Kidney capillary endothelial cell (primary cell): ENCODE data around the gene SKIDA1.

Experiments used
- DNase-seq: peaks from one replicate; pipeline ENCODE4 v3.0.0-alpha.2; 2018; ENCODE audit warnings: low spot score

The SKIDA1 gene

DNA sequence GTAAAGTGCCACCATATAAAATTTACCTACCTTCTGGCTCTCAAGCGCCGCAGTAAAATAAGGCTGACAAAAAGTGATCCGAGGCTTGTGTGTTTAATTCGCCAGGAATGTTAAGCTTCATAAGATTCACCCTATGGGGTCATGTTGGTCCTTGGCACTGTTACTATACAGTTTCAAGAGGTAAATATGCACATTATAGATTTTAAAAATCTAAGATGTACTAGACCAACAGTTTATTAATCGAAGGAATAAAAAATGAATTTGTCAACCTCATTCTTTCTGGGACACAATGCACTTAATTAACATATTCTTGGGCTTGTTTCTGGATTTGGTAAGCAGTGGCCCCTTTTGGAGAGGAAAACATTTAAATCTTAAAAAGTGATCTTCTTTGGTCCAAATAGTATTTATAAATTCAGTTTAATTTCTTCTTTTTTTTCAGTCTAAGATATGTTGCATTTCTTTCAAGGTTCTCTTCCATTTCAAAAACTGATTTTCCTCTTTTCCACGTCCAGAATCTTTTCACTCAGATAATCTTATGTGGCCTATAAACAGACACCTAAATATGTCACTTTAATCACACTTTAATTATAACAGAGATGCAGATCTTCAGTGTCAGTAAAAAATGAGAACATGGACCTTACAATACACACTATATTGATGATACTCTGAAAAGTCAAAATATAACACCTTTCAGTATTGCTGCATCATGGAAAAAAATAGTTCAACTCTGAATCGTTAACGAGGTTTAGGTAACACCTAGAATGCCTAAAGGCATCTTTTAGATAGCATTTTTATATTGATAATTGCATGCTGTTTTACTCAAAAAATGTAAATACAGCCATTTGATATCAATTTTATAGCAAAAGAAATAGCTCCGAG is 3.8 kb upstream of the SKIDA1 start:
- no peak for DNase-seq

DNA sequence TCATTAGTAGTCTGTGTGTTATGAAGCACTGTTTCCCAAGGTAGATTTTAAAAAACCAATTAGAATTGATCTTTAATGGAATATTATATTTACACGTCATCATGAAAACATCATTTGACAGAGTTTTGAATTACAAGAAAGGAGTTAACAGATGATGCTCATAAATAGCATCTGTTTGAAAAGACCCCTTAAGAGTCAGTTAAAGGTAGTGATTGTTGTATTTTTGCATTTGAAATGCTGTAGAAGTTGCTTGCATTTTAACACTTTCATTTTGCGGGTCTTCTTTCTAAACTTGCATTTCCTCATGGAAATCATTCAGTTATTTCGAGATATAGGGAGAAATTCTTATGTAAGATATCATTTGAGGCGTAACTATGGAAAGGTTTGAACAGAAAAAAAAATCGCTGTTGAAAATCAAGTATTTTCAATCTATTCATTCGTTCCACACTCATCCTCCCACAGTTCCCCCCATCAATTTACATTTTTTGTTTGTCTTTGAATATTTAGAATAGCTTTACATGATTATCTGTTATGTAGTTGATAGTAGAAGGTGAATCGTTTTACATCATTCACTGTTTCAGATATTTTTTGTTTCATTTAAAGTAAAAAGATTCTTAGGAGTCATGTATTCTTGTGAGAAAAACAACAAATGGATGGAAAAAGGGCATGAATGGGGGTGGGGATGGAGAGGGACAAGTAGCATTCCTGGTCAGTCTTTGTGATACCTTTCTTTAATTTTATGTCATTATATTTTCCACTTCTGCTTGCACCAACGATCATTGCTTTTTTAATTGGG is 3.0 kb upstream of the SKIDA1 start:
- no peak for DNase-seq

DNA sequence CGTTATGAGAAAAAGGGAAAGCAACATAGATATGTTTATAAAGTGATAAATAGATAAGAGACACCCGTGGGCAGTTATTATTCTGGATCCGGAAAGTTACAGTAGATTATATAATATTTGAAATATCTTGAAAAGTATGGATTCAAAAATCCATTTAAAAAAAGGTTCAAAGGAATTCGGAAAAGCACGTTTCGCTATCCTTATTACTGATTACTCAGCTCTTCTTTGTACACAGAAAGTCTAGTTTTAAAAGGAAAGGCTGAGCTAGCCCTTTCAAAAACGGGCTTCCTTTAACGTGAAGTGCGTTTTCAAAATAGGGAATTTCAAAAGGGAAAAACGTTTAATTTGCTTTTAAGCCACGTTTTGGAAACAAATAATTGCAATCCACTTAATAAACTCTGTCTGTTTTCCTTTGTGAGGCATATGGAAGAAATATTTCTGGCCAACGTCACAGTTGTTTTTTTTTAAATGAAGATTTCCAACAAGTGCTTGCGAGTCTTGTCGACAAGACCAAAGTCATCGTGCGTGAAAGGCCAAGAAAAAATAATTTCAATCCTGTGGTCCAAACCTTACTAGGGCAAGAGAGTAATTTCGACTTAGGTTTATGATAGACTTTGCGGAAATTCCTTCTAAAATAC is 2.2 kb upstream of the SKIDA1 start:
- DNase-seq = no peak

DNA sequence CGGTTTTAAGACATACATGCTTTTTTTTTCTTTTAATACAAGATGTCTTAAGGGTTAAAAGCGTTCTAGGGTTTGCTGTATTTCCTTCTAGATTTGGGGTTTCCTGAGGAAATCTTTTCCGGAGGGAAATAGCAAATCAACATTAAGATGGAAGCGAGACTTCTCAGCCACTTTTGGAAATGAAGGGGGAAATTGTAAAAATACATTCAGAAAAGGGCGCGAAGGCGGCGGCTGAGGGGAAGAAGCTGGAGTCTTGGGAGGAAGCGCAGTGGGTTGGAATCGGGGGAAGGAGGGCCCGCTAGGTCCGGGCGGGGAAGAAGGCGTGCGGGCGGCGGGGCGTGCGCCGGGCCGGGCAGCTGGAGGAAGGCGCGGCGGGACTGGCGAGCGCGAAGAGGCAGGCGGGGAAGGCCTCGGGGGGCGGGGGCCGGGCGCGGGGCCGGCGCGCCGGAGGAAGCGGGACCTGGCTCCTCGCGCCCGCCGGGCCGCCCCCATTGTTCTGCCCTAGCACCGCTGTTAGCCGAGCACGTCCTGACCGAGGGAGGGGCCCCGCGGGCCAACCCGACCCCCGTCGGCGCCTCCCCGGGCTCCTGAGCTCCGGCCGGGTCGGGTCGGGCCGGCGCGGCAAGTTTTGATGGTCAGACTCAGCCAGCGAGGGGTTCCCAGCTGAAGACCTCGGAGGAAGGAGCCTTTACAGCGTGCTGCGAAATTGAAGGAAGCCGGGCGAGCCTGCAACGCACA is 1.5 kb upstream of the SKIDA1 start:
- peak; percentile 67 for DNase-seq

DNA sequence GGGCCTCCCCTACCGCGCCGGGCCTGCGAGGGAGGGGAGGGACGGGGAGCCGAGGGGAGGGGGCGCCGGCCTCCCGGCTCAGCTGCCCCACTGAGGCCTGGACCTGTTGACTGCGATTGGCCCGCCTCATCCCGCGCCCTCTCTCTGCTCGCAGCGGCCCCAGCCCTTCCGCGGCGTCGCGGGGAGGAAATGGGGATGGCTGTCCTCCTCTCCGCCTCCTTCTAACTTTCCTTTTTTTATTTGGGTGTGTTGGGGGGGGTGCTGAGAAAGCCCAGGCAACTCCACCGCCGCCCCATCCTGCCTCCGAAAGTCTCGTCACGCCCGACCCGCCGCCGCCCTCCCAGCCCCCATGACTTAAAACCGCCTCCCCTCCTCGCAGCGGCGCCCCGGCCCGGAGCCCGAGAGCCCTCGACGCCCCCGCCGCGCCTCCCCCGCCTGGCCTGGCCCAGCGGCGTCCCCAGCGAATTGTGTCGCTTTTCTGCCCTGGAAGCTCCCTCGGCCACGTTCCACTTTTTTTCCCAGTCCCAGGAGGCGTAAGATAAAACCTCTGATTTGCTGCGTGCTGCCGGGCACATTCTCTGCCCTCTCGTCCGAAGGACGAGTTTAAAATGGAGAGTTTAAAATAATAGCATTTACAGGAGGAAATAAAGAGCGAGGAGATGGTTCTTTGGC is 842 bp upstream of the SKIDA1 start:
- DNase-seq = no peak

DNA sequence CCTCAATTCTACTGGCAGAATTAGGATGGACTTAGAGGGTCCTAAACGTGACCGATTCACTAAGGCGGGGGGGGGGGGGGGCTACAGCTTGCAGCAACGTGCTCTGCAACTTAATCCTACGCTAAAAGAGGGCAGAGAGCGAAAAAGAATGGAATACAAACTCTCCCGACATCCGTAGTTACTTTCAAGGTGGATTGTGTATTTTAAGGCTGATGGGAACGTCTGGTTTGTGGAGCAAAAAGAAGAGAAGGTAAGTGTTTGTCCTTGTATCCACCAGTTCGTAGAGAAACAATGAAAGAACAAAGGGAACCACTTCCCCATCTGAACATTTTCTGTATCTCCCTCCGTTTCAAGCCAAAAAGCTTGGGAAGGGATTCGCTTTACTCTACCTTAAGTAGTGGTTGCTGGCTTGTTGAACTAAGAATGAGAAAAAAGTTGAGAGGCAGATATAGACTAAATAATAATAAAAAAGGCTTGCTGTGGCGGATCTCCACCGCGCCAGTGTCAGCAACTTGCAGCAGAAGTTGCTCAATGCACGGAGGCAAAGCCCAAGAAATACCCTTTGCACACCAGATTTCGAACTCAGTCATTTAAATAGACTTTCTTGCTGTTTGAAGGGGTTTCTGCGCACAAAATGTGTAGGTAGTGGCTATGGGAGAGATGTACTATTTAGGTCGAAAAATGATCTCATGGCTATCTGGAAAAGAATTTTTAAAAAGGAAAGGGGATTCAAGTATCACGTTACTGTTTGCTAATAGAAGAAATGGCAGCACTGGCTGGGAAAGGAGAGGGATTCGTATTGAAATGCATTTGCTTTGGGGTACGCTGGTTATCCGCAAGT is 736 bp downstream of the SKIDA1 start:
- no peak for DNase-seq

DNA sequence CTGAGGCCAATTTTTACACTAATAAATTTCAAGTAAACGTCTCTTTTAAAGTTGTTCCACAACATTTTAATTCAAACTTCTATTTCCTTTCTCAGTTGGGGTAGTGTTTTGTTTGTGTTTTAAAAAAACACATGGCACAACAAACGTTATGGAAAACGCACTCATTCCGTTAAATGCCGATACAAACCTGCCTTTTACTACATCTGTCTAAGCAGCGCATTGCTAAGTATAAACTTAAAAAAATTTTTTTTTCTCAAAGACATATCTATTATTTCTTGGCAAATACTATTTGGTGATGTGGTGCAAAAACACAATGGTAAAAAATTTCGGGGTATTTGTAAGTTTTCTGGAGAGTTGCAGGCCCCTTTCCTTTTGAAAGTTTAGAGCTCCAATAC is 1.4 kb downstream of the SKIDA1 start:
- DNase-seq = no peak

DNA sequence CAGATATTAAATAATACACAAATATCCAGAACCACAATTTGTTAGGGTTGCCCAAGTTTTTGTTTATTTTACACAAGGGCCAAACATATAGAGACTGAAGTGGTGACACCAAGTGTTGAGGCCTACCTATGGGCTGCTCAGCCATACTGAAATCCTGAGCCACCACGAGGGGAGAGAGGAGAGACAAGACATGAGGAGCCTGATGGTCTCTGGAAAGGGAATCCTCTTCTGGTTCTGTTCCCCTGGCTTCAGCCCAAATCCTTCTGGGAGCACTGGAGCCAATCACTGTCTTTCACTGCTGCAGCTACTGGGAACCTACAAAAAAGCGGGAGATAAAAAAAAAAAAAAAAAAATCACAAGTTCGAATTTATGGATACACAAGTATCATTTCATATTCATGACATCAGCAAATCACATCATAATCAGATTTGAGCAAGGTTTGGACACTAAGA is 1.9 kb downstream of the SKIDA1 start:
- DNase-seq = no peak

DNA sequence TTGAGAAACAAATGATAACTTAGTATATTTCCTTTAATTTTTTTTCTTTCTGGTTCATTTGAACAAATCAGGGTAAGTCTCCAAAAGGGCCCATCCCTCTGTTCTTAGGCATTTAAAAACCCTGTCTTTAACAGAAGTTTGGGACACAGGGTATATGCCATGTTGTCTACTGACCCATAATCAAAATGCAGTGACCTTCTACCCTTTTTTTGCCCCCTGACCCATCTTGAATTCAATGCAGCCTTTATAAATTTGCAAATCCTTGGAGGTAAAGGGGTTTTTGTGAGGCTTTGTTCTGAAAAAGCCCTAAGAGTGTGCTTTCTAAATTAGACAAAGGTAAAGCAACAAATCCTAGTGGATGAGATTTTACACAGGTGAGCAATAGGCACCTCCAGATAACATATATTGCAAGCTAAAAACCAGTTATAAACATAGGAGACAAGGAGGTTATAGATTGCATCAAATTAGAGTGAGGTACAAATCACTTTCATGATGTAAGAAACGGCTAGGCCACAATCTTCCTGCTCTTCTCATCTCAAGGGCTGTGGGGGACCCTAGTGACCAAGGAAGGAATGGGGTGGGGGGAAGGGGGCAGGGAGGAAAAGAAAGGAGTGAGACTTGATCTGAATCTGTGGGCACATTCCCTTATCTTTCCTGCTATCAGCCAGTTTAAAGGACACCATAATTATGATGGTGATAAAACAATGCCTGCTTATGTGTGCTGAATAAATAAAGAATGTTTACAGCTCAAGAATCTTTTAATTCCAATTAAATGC is 2.7 kb downstream of the SKIDA1 start:
- no peak for DNase-seq

DNA sequence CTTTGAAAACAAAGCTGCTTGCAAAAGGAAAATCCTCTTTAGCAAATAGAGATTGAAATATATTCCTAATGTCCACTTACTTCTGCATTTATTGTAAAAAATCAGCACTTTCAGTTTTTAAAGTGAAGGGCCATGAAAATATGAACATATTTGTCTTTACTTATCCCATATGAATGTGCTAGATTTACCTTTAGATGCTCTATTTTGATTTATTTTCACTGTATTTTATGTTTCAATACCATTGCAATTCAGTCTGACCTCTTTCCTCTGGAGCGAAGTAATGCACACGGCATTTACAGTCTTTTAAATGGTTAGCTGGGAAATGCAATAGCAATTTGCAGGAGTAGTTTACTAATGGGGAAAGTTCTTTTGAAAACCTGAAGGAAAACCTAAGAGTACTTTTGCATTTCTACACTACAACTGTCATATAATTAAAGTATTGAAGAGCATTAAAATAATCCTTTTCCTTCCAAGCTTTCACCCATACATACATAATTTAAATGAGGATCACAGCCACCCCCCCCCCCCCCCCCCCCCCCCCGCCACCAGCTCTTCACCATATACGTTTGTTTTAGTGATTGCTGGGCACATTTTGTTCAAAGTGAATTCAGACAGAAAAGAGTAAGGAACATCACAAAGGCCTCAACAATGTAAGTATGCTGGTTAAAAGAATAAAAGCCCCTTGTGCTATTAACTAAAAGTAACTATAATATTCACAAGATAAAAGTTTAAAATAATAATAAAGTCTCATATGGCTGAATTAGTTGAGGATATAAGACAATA is 3.5 kb downstream of the SKIDA1 start:
- DNase-seq = no peak

DNA sequence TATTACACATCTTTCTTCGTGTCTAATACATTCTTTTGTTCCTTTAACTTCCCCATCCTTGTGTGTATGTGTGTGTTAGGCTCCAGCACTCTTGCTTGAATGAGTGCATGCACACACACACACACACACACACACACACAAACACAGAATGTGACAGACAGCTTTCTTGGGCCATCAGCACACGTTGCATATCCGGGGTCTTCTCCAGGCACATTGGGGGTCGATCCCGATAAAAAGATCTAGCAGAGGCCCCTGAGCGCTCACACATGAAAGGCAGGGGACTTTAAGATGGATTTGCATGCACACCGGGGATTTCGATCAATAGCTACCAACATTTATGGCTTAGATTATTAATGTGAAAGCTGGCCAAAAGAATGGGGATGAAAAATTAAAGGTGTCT is 4.5 kb downstream of the SKIDA1 start:
- DNase-seq = no peak

DNA sequence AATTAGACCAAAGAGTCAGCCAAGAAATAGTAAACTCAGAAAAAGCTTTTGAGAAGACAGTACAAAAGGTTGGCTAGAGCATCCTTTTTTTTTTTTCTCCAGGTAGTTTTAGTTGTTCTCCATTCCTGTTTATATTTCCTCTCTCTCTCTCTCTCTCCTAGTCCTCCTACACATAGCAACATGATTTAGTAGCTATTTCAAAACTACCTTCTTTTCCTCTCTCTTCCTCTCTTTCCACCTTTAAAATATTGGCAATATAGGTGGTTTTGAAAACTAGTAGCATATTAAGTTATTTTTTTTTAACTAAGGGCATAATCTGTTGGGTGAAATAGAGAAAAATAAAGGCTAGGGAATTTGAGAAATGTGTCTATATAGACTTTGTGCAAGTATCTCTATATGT is 5.0 kb downstream of the SKIDA1 start:
- DNase-seq = no peak

DNA sequence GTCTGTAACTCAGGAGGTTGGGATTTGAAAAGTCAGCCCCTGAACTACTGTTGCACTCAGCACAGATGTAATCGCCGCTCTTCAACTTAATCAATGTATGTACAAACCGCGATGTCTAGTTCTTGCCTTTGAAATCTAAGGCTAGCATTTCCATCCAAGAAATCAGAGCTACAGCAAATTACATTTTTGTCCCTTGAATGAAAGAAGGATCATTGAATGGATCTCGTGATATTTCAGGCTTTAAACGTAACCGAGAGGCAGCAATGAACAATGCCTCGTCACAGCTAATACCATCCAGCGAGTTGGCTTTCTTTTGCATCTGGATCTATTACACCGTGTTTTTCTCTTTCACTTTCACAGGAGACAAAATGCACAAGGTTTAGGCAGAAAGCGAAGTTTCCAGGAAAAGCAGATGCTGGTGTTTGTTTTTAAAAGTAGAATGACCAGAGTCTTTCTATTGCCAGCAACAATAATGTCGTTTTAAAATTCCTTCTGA is 5.5 kb downstream of the SKIDA1 start:
- no peak for DNase-seq

DNA sequence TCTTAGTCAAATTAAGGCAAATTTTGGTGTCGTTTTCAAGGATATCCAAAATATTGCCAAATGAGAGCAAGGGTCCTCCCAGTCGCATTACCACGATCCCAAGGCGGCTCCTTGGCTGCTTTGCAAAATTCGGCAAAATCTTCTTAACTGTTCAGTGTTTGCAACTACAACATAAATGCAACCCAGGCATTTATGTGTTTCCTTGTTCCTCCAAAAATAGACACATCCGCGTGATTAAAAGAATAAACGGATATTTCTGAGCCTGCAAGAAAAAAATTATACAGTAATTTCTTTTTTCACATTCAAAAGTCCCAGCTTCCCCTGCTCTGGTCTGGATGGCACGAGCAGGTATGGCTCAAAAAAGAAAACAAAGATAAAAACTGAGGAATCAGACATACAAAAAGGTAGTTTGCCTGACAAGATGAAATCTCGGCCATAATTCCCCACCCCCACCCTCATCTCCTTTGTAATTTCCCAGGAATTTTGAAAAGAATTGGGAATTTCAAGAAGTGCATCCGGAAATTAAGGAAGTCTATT is 6.0 kb downstream of the SKIDA1 start:
- no peak for DNase-seq

DNA sequence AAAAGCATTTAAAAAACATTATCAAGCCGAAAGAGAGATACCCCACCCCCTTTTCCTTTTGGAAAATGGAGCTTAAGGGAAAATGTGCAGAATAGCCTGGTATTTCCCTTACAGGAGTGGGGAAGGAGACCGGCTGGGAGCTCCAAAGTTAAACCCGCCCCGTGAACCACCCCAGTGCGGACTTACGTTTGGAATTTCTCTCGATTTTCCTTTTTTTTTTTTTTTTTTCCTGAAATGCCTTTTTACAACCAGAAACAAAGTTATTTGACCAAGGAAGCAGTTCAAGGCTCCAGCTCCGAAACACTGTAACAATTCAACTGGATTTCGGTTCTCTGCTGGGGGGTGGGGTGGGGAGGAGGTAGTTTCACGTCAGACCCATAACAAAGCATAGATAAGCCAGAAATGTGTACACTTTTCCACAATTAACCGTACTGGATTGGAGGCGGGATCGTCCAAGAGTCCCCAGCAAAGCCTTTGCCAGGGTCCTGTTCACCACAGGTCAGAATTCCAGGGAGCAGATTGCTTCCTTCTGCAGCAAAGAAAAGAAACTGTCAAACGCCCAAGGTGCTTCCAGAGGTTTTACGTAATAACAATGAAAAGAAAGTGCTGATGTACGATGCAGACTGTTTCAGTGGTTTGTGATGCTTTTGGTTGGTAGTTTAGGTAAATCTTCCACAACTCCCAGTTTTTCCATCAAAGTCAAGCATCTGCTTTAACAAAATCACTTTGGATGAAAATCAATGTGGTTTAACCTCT is 6.7 kb downstream of the SKIDA1 start:
- DNase-seq = no peak

DNA sequence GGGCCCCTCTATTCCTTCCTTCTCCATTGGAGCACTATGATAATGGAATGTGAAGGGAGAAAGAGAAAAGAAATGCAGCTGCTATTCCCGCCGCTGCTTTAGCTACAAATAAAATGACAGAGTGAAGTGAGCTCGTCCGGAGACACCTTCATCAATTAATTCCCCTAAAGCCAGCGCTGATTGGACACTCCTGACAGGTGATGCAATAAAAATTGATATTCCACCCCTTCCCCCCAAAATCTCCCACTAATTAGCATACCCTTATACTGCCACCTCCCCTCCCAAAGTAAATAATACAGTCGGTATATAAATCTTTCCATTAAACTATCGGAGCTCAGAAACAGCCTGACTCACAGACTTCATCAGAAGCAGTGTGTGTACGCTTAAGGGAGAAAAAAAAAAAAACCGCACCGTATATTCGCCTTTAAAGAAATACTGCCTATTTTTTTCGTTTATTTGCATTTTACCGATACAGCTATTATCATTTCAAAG is 7.3 kb downstream of the SKIDA1 start:
- DNase-seq = no peak
